ENCODE measurements around the gene TNKS1BP1. TPM values are rescaled to one million over a fixed set of nuclear protein-coding genes. Genes with fewer than 3 reads are reported as not detected.

The TNKS1BP1 gene
- total and polyA plus RNA-seq, 9 of the 15 experiments (the other 6 are each of a cell fraction or from before 2014, with no cell fraction given) = 1.1 to 47.2 (median 10.9) TPM

DNA sequence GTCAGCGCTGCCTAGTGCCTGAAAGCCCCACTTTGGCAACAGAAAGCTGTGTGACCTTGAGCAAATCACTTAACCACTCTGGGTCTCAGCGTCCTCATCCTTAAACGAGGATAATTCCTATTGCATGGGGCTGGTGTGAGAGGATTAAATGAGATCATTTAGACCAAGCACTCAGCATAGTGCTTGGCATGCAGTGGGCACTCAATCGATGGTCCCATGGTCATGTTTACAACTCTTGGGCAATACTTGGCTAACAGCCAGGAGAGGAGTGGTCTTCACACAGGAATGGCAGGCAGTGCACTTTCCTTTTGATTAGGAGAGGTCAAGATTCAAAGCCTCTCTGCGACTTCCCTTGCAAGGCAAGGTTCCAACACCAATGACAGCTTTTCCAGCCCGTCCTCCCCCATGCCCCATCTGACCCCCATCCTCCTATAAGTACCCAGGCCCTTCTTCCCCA lies 14.1 kb downstream of the TNKS1BP1 start (continued):
- TF ChIP-seq ARID4B (CRISPR knock-in tag; IDR thresholded peaks at IDR 0.05) (0 out of 2 replicates have a peak, but pooled peaks have one; percentile 6), ZBTB17 (CRISPR knock-in tag; IDR thresholded peaks at IDR 0.05) (no peak), MEIS2 (IDR thresholded peaks at IDR 0.05; ENCODE audit: partially characterized antibody) (no peak), DMBX1 (CRISPR knock-in tag; IDR thresholded peaks at IDR 0.05; ENCODE audit: borderline replicate concordance) (no peak), ZNF121 (CRISPR knock-in tag; conservative IDR thresholded peaks at IDR 0.05) (no peak), FOXA1 (IDR thresholded peaks at IDR 0.05; ENCODE audit: borderline replicate concordance) (no peak), CBX5 (IDR thresholded peaks at IDR 0.05; ENCODE audit: borderline replicate concordance, low read depth) (no peak), GTF3C2 (IDR thresholded peaks at IDR 0.05; ENCODE audit: borderline replicate concordance, extremely low read depth, insufficient read length) (no peak), ZBTB1 (CRISPR knock-in tag; IDR thresholded peaks at IDR 0.05; ENCODE audit: borderline replicate concordance, low read depth) (no peak)
- TF ChIP-seq, protein P1, sequence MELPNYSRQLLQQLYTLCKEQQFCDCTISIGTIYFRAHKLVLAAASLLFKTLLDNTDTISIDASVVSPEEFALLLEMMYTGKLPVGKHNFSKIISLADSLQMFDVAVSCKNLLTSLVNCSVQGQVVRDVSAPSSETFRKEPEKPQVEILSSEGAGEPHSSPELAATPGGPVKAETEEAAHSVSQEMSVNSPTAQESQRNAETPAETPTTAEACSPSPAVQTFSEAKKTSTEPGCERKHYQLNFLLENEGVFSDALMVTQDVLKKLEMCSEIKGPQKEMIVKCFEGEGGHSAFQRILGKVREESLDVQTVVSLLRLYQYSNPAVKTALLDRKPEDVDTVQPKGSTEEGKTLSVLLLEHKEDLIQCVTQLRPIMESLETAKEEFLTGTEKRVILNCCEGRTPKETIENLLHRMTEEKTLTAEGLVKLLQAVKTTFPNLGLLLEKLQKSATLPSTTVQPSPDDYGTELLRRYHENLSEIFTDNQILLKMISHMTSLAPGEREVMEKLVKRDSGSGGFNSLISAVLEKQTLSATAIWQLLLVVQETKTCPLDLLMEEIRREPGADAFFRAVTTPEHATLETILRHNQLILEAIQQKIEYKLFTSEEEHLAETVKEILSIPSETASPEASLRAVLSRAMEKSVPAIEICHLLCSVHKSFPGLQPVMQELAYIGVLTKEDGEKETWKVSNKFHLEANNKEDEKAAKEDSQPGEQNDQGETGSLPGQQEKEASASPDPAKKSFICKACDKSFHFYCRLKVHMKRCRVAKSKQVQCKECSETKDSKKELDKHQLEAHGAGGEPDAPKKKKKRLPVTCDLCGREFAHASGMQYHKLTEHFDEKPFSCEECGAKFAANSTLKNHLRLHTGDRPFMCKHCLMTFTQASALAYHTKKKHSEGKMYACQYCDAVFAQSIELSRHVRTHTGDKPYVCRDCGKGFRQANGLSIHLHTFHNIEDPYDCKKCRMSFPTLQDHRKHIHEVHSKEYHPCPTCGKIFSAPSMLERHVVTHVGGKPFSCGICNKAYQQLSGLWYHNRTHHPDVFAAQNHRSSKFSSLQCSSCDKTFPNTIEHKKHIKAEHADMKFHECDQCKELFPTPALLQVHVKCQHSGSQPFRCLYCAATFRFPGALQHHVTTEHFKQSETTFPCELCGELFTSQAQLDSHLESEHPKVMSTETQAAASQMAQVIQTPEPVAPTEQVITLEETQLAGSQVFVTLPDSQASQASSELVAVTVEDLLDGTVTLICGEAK (IDR thresholded peaks at IDR 0.05) = no peak
- TF ChIP-seq, protein P1 (CRISPR knock-in tag; IDR thresholded peaks at IDR 0.05) = no peak

Data from K562 (cell line).